HTR-8/SVneo (cell line): ENCODE data around the gene FAM174B.

Experiments
- DNase-seq: peaks from one replicate; pipeline ENCODE4 v3.0.0; 2011; ENCODE audit warnings: low spot score, mixed read lengths; ENCODE audit not compliant: insufficient read length
- FAIRE-seq: peaks from 2 replicates; lab custom pipeline; 2011; peaks lifted over from hg19 to GRCh38; lab: Jason Lieb, UNC

Gene FAM174B

GRCh38 chr15:92579931-92580470 is 75.6 kb downstream of the FAM174B start:
- no peak for DNase-seq
- FAIRE-seq: no peak

DNA sequence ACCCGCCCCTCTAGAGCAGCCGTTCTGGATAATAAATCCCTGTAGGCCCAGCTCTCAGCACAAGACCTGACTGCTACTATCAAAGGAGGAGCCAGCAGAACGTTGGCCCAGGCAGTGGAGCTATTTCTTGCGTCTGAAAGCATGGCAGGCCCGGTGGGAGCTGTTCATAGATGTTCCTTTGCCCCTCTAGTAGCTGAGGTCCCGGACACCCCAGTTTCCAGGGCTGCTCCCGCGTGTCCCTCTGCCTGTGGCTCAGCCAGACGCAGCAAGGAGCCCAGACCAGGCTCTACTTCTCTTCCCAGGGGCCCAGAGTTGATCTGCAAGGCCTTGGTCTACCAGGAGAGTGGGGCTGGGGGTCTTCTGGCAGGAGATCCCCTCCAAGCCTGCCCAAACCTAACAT is 76.1 kb downstream of the FAM174B start:
- DNase-seq: no peak
- no peak for FAIRE-seq

DNA sequence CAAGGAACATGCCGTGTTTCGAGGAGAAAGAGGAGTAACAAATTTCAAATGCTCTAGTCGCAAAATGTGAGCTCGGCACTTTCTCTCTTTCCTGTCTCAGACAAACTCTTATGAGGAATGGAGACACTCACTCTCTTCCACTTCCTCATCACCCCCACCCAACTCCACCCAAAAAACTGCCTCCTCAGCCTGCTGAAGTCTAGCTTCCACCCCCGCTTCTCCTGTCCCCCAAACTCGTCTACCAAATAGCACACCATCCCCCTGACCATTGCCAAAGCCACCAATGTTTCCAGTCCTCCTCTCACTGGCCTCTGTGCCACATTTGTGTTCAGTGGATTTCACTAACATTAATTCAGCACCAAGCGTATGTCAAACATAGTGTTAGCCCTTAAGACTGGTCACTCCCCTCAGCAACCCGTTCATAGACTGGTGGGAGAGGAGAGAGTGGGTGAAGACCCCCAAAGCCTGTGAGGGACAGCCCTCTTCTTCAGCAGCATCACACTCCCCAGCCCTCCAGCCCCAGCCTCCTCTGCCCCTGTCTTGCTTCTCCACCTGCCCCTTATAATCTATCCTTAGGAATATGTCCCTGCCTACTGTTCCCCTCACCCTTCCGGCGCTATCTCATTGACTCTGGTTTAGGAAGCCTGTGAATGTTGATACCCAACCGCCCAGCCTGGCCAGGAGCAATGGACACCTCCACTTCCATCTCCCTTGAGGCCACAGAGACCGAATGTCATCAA is 77.3 kb downstream of the FAM174B start:
- FAIRE-seq (no peak), DNase-seq (no peak)

GRCh38 chr15:92576597-92577200 is 78.9 kb downstream of the FAM174B start:
- no peak for DNase-seq
- no peak for FAIRE-seq

DNA sequence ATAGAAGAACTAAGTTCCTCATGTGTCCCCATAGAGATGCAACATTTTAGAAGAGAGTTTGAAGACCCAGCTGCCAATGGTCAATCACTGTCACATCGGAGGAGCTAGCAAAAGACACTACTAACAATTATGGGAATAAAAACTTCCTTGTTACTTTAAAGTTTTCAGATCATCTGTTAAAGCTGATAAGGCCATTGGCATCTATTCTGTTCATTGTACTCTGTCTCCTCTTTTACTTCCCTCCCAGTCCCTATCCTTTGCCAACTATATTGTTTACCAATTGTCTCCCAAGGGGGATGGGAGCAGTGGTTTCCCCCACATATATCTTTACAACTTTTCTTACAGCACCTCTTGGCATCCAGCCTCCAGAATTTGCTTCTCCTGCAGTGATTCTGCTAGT is 81.0 kb downstream of the FAM174B start:
- no peak for FAIRE-seq
- no peak for DNase-seq

DNA sequence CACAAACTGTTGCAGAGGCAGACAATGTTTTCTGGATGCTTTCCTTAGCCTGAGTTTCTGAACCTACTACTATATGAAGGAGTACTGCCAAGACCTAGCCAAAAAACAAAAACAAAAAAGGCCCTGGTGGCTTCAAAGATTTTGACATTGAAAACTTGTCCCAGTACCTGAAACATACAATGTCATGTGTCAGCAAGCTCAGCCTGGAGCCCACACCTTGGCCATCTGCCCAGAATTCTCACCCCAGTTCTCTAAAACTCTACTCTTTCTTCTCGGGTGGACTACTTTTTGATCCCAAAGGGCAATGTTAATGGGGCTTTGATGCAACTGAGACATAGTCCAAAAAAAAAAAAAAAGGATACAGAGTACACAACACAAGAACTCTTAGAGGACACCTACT is 81.4 kb downstream of the FAM174B start:
- FAIRE-seq: no peak

DNA sequence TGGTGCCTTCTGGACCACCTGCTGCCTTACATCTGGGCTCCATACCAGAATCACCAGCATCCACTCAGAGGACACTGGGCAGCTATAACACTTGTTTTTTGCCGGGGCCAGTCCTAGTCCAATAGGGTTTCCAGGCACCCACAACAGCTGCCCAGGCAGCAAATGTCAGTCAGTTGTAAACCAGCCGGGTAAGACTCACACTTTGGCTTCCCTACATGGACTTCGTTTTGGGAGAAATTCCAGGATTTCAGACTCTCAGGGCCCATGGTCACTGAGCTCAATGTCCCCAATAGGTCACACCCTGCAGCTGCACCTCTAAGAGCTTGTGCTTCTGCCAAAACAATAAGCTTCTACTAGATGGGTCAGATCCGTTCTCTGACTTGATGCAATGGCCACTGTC is 83.8 kb downstream of the FAM174B start:
- FAIRE-seq: no peak
- no peak for DNase-seq

More for the DNA sequence above, 81.4 kb downstream of the FAM174B start:
- DNase-seq: no peak

GRCh38 chr15:92570391-92570790 is 85.2 kb downstream of the FAM174B start:
- DNase-seq (no peak), FAIRE-seq (no peak)

DNA sequence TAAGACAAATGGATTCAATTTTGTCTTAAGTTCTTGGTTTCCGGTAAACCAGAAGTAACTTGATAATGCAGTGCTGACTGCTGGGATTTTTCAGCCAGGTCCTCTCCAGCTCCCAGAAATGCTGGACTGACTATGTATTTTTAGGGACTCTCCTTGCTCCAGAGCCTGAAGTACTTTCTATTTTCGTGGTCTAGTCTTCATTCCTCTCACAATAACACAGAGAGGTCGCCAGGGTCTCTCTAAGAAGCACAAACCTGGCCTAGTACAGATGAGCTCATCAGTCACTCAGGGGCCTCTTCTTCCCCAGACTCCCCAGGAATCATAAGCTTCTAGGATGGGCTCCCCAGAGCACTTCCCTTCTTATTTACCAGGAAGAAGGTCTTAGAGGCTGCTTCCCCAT is 85.8 kb downstream of the FAM174B start:
- DNase-seq (no peak), FAIRE-seq (no peak)
